T-helper 17 cell (primary cell): ENCODE results near the gene TMPRSS2. TPM values are rescaled to one million over a fixed set of nuclear protein-coding genes. Genes with fewer than 3 reads are reported as not detected.
"Not testable (repeated sequence)": the region's sequence is repeated elsewhere in the genome, so short reads cannot be mapped to it uniquely, and the experiment has no call there.

Experiments
- ATAC-seq: fragments of 150-1000 bp; cut with Tn5 transposase; 2 replicates; pipeline ENCODE4 v1.10.0; 2021; ENCODE audit warnings: mild to moderate bottlenecking, moderate library complexity
- DNase-seq, 3 donors: peaks; one replicate each; pipeline versions ENCODE4 v3.0.0 to v3.0.0-alpha.2; 2020 to 2021
- H3K9me3 ChIP-seq: one replicate; pipeline ENCODE4 v1.7.0; 2013; ENCODE audit warnings: low read length, mild to moderate bottlenecking; ENCODE audit not compliant: control insufficient read depth, poor library complexity, severe bottlenecking
- H3K27ac Mint-ChIP-seq: one replicate; pipeline ENCODE4 v1.8.0; 2022; ENCODE audit warnings: mild to moderate bottlenecking, moderate library complexity, mixed read lengths
- H3K27me3 Mint-ChIP-seq: one replicate; pipeline ENCODE4 v1.8.0; 2022; ENCODE audit warnings: mixed read lengths
- H3K36me3 Mint-ChIP-seq: one replicate; pipeline ENCODE4 v1.8.0; 2022; ENCODE audit warnings: low read depth, mixed read lengths
- H3K4me1 Mint-ChIP-seq: one replicate; pipeline ENCODE4 v1.8.0; 2022; ENCODE audit warnings: mild to moderate bottlenecking, mixed read lengths
- H3K4me3 Mint-ChIP-seq: one replicate; pipeline ENCODE4 v1.8.0; 2022; ENCODE audit warnings: mild to moderate bottlenecking, moderate library complexity, mixed read lengths
- total RNA-seq, 4 donors: library from RNA in 2 of 4; stranded (reverse) in 2 of 4; gene quantifications; one replicate each; pipeline ENCODE4 v1.2.3 and lab custom pipeline; 2022 to 2026

TMPRSS2 gene
- total RNA-seq, 2 donors from 2014 or later = not detected

GRCh38 chr21:41431788-41432548, 76.0 kb downstream of the TMPRSS2 start:
- H3K4me3 Mint-ChIP-seq = no peak overlapping the region
- H3K36me3 Mint-ChIP-seq = peaks cover 18% of the 10 kb centered on the region
- H3K27ac Mint-ChIP-seq = no peak overlapping the region
- DNase-seq (no peak), ATAC-seq (peak; percentile 33)
- H3K27me3 Mint-ChIP-seq = no peaks in the 10 kb centered on the region
- H3K4me1 Mint-ChIP-seq = peaks cover 10% of the 10 kb centered on the region
- H3K9me3 ChIP-seq = no peaks in the 10 kb centered on the region

GRCh38 chr21:41429925-41430491, 78.0 kb downstream of the TMPRSS2 start:
- DNase-seq (no peak), ATAC-seq (no peak)
- Mint-ChIP-seq H3K36me3 (peaks cover 10% of the 10 kb centered on the region), H3K27me3 (no peaks in the 10 kb centered on the region), H3K4me1 (peaks cover 14% of the 10 kb centered on the region), H3K27ac (no peak overlapping the region), H3K4me3 (no peak overlapping the region)
- H3K9me3 ChIP-seq = no peaks in the 10 kb centered on the region

GRCh38 chr21:41429305-41429704, 78.7 kb downstream of the TMPRSS2 start:
- Mint-ChIP-seq H3K4me3 (no peak overlapping the region), H3K36me3 (peaks cover 5% of the 10 kb centered on the region), H3K27ac (no peak overlapping the region), H3K27me3 (no peaks in the 10 kb centered on the region), H3K4me1 (peaks cover 15% of the 10 kb centered on the region)
- no peak for ATAC-seq
- H3K9me3 ChIP-seq = no peaks in the 10 kb centered on the region
- no peak for DNase-seq

- H3K27me3 Mint-ChIP-seq = no peaks in the 10 kb centered on the region
- H3K27ac Mint-ChIP-seq = no peak overlapping the region
- DNase-seq = no peak
- no peaks in the 10 kb centered on the region for H3K9me3 ChIP-seq
- H3K4me3 Mint-ChIP-seq = no peak overlapping the region
- peaks cover 15% of the 10 kb centered on the region for H3K4me1 Mint-ChIP-seq
- ATAC-seq = no peak
- peaks cover 4% of the 10 kb centered on the region for H3K36me3 Mint-ChIP-seq
These were observed 79.1 kb downstream of the TMPRSS2 start for GRCh38 chr21:41428847-41429246.

DNA sequence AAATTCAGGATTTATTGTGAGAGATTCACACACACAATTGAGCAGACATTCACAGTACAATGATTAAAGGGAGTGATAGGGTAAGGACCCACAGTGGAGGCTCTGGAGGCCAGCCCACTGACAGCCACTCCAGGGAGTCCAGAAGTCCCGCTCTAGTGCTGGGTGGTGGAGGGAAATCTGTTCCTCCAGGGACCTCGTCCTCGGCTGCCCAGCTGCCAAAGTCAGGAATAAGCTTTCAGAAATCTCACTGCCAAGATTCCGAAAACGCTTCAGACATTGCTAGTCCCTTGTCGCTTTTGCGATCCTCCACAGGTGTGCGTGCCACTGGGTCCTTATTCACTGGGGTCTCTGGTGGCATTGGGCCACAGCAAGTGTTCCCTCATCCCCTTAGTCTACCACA, 79.6 kb downstream of the TMPRSS2 start:
- peak overlapping the region; percentile 95 for H3K27ac Mint-ChIP-seq

GRCh38 chr21:41427556-41427955, 80.4 kb downstream of the TMPRSS2 start:
- peaks cover 24% of the 10 kb centered on the region for H3K4me1 Mint-ChIP-seq
- H3K36me3 Mint-ChIP-seq = peaks cover 4% of the 10 kb centered on the region
- H3K4me3 Mint-ChIP-seq = peak overlapping the region; percentile 98
- ATAC-seq = no peak
- H3K27me3 Mint-ChIP-seq = no peaks in the 10 kb centered on the region
- H3K9me3 ChIP-seq = no peaks in the 10 kb centered on the region
- peak overlapping the region; percentile 95 for H3K27ac Mint-ChIP-seq
- no peak for DNase-seq

More for the DNA sequence above, 79.6 kb downstream of the TMPRSS2 start:
- H3K9me3 ChIP-seq = no peaks in the 10 kb centered on the region
- no peak for ATAC-seq
- DNase-seq = no peak
- no peak overlapping the region for H3K4me3 Mint-ChIP-seq
- H3K4me1 Mint-ChIP-seq = peaks cover 20% of the 10 kb centered on the region
- peaks cover 4% of the 10 kb centered on the region for H3K36me3 Mint-ChIP-seq
- no peaks in the 10 kb centered on the region for H3K27me3 Mint-ChIP-seq

DNA sequence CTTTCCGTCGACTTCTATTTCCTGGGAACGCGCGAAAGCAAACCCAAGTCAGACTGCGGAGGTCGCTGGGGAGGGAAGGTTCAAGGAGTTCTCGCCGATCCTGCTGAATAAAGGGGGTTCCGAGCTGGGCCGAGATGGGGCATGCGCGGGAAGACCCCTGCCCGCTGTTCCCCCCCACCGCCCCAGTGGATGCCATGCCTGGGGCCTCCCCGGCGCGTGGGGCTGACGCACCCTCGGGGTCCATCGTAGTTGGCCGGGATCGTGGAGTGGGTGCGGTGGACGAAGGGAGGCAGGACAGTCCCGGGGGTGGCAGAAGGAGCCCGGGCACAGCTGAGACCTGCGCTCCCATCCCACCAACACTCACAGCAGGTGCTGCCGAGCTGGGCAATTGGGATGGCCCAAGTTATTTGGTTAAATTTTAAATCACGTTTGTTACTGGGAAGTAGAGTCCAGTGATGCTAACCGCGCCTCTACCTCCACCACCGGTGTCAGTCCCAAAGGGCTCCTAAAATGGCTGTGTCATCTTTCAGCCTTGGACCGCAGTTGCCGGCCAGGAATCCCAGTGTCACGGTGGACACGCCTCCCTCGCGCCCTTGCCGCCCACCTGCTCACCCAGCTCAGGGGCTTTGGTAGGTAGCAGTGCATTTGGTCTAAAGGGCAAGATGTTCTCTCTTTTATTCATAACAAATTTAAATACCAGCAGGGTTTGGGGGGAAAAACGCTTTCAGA, 81.1 kb downstream of the TMPRSS2 start:
- H3K27me3 Mint-ChIP-seq = no peaks in the 10 kb centered on the region
- H3K4me3 Mint-ChIP-seq = peak overlapping the region; percentile 98
- DNase-seq = no peak
- H3K9me3 ChIP-seq = no peaks in the 10 kb centered on the region
- peak overlapping the region; percentile 95 for H3K27ac Mint-ChIP-seq
- H3K36me3 Mint-ChIP-seq = peaks cover 4% of the 10 kb centered on the region
- ATAC-seq = no peak
- H3K4me1 Mint-ChIP-seq = peaks cover 24% of the 10 kb centered on the region

DNA sequence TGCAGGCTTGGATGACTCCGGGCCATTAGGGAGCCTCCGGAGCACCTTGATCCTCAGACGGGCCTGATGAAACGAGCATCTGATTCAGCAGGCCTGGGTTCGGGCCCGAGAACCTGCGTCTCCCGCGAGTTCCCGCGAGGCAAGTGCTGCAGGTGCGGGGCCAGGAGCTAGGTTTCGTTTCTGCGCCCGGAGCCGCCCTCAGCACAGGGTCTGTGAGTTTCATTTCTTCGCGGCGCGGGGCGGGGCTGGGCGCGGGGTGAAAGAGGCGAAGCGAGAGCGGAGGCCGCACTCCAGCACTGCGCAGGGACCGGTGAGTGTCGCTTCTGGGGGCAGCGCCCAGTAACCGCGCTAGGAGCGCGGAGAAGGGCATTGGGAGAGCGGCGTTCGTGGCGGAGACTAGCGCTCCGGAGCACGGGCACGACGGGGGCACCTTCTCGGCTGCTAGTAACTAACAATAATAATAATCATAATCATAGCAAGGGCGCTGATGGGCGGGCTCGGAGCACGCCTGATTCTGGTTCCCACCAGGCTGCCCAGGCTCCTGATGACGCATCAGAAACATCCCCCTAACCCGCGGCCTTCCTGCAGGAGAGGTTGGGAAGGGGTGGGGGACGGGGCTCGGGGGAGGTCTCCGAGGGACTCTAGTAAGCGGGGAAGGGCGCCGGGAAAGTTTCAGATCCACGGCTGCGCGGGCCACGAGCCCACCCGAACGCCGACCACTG, 81.8 kb downstream of the TMPRSS2 start, which contains the start of gene MX1:
MX1 (plus strand) TSS at position 286 of the 722 bp plus-strand sequence. CDS start 5,832 bp downstream, outside the sequence.
- H3K36me3 Mint-ChIP-seq = peaks cover 4% of the 10 kb centered on the region
- H3K27me3 Mint-ChIP-seq = no peaks in the 10 kb centered on the region
- H3K4me3 Mint-ChIP-seq = peak within 1 kb of the TSS; percentile 98
- H3K9me3 ChIP-seq = no peaks in the 10 kb centered on the region
- ATAC-seq = peak; percentile 99
- H3K4me1 Mint-ChIP-seq = peaks cover 25% of the 10 kb centered on the region
- DNase-seq = peak; percentile 64 to 85 (median 74)
- peak within 1 kb of the TSS; percentile 95 for H3K27ac Mint-ChIP-seq

GRCh38 chr21:41425588-41425953, 82.4 kb downstream of the TMPRSS2 start:
- Mint-ChIP-seq H3K27me3 (no peaks in the 10 kb centered on the region), H3K4me1 (peaks cover 28% of the 10 kb centered on the region), H3K27ac (peak overlapping the region; percentile 95), H3K36me3 (peaks cover 4% of the 10 kb centered on the region), H3K4me3 (peak overlapping the region; percentile 98)
- peak; percentile 2 for ATAC-seq
- H3K9me3 ChIP-seq = no peaks in the 10 kb centered on the region
- no peak for DNase-seq

DNA sequence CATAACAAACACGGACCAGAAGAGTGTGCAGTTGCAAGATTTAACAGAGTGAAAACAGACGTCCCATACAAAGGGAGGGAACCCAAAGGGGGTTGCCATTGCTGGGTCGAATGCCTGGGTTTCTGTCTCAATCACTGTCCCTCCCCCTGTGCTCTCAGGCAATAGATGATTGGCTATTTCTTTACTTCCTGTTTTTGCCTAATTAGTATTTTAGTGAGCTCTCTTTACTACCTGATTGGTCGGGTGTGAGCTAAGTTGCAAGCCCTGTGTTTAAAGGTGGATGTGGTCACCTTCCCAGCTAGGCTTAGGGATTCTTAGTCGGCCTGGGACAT, 84.7 kb downstream of the TMPRSS2 start:
- not testable (repeated sequence) for DNase-seq, H3K4me3 Mint-ChIP-seq
- peak overlapping the region; percentile 95 for H3K27ac Mint-ChIP-seq

DNA sequence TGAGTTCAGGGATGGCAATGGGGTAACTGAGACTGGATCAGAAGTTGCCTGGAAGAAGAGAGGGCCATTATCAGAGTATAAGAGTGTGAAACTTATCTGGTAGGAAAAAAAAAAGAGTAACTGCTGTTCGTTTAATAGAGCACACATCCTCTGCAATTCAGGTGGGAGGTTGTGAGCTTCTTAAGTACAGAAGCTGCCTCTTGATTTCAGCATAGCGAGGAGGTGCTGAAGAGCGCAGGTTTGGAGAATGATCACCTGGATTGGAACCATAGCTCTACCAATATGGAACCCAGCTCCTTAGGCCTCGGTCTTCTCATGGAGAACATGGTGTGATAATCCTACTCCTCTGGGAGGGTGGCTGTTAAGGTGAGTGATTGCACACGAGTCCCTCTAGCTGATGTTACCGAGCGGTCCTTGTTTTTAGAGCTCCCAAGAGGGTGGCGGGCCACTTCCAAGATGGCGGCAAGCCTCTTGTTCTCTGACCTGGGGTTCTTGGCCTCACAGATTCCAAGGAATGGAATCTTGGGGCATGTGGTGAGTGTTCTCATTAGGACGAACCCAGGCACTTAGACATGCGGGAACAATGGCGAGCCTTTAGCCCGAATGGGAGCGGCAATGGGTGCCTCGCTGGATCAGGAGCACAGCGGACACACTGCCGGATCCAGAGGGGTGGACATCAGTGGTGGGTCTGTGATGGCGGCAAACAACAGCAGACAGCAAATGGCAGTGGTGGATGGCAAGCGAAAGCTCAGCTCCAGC, 85.2 kb downstream of the TMPRSS2 start:
- Mint-ChIP-seq H3K27ac (no peak overlapping the region), H3K4me3 (no peak overlapping the region), H3K4me1 (peaks cover 32% of the 10 kb centered on the region), H3K27me3 (no peaks in the 10 kb centered on the region), H3K36me3 (peaks cover 2% of the 10 kb centered on the region)
- DNase-seq = no peak
- no peak for ATAC-seq
- H3K9me3 ChIP-seq = no peaks in the 10 kb centered on the region

More for the DNA sequence above, 84.7 kb downstream of the TMPRSS2 start:
- not testable (repeated sequence) for H3K9me3 ChIP-seq, ATAC-seq, H3K36me3 Mint-ChIP-seq, H3K27me3 Mint-ChIP-seq
- H3K4me1 Mint-ChIP-seq = peaks cover 32% of the 10 kb centered on the region

- Mint-ChIP-seq H3K4me3 (peak overlapping the region; percentile 92), H3K4me1 (peaks cover 27% of the 10 kb centered on the region), H3K27ac (peak overlapping the region; percentile 95)
- not testable (repeated sequence) for H3K27me3 Mint-ChIP-seq, H3K36me3 Mint-ChIP-seq, DNase-seq, H3K9me3 ChIP-seq, ATAC-seq
These were observed 87.0 kb downstream of the TMPRSS2 start for GRCh38 chr21:41420998-41421397.
